ENCODE measurements around the gene SLC16A2.

The SLC16A2 gene

GRCh38 chrX:74426615-74427014 lies 5.3 kb downstream of the SLC16A2 start:
- no peak overlapping the region for H3K4me3 ChIP-seq (ENCODE audit: insufficient read depth, low read length, poor library complexity, severe bottlenecking)
- no peak overlapping the region for H3K9ac ChIP-seq (ENCODE audit: low read length)
- no peaks in the 10 kb centered on the region for H4K20me1 ChIP-seq (ENCODE audit: low read depth, low read length)
- H3K27me3 ChIP-seq (ENCODE audit: low read length) = no peaks in the 10 kb centered on the region
- H3F3A ChIP-seq (ENCODE audit: insufficient read depth) = no peaks in the 10 kb centered on the region
- no peaks in the 10 kb centered on the region for H3K36me3 ChIP-seq (ENCODE audit: low read length)
- no peaks in the 10 kb centered on the region for H3K79me2 ChIP-seq (ENCODE audit: insufficient read depth, low read length)
- TF ChIP-seq EZH2phosphoT487 (conservative IDR thresholded peaks at IDR 0.05; ENCODE audit: low read length) (no peak), CTCF (IDR thresholded peaks at IDR 0.05; ENCODE audit: insufficient read depth, low read length, poor library complexity, severe bottlenecking) (no peak)
- no peaks in the 10 kb centered on the region for H3K9me2 ChIP-seq (replicated peaks; ENCODE audit: insufficient read depth, low read length)
- H2AFZ ChIP-seq (ENCODE audit: low read depth, low read length, severe bottlenecking) = no peak overlapping the region
- H3K27ac ChIP-seq (ENCODE audit: low read depth, low read length) = no peak overlapping the region
- H3K4me2 ChIP-seq (ENCODE audit: low read depth, low read length, poor library complexity, severe bottlenecking) = no peak overlapping the region
- no peaks in the 10 kb centered on the region for H3K9me3 ChIP-seq (ENCODE audit: insufficient read depth, low read length)

GRCh38 chrX:74431797-74432196 lies 10.5 kb downstream of the SLC16A2 start:
- H4K20me1 ChIP-seq (ENCODE audit: low read depth, low read length) = no peaks in the 10 kb centered on the region
- H3F3A ChIP-seq (ENCODE audit: insufficient read depth) = no peaks in the 10 kb centered on the region
- TF ChIP-seq EZH2phosphoT487 (conservative IDR thresholded peaks at IDR 0.05; ENCODE audit: low read length) (no peak), CTCF (IDR thresholded peaks at IDR 0.05; ENCODE audit: insufficient read depth, low read length, poor library complexity, severe bottlenecking) (no peak)
- no peak overlapping the region for H3K4me2 ChIP-seq (ENCODE audit: low read depth, low read length, poor library complexity, severe bottlenecking)
- H3K27me3 ChIP-seq (ENCODE audit: low read length) = no peaks in the 10 kb centered on the region
- H3K4me3 ChIP-seq (ENCODE audit: insufficient read depth, low read length, poor library complexity, severe bottlenecking) = no peak overlapping the region
- H3K79me2 ChIP-seq (ENCODE audit: insufficient read depth, low read length) = no peaks in the 10 kb centered on the region
- H3K36me3 ChIP-seq (ENCODE audit: low read length) = no peaks in the 10 kb centered on the region
- H3K9ac ChIP-seq (ENCODE audit: low read length) = no peak overlapping the region
- no peaks in the 10 kb centered on the region for H3K9me3 ChIP-seq (ENCODE audit: insufficient read depth, low read length)
- no peaks in the 10 kb centered on the region for H3K9me2 ChIP-seq (replicated peaks; ENCODE audit: insufficient read depth, low read length)
- no peak overlapping the region for H2AFZ ChIP-seq (ENCODE audit: low read depth, low read length, severe bottlenecking)
- H3K27ac ChIP-seq (ENCODE audit: low read depth, low read length) = no peak overlapping the region

- Histone ChIP-seq H2AFZ (ENCODE audit: low read depth, low read length, severe bottlenecking) (no peak overlapping the region), H3K9ac (ENCODE audit: low read length) (no peak overlapping the region)
These were observed 13.0 kb downstream of the SLC16A2 start for GRCh38 chrX:74434336-74434735.

More at GRCh38 chrX:74434336-74434735, 13.0 kb downstream of the SLC16A2 start:
- no peak overlapping the region for H3K27ac ChIP-seq (ENCODE audit: low read depth, low read length)
- no peak overlapping the region for H3K4me3 ChIP-seq (ENCODE audit: insufficient read depth, low read length, poor library complexity, severe bottlenecking)
- no peaks in the 10 kb centered on the region for H3K27me3 ChIP-seq (ENCODE audit: low read length)
- H3K79me2 ChIP-seq (ENCODE audit: insufficient read depth, low read length) = no peaks in the 10 kb centered on the region
- TF ChIP-seq CTCF (IDR thresholded peaks at IDR 0.05; ENCODE audit: insufficient read depth, low read length, poor library complexity, severe bottlenecking) (no peak), EZH2phosphoT487 (conservative IDR thresholded peaks at IDR 0.05; ENCODE audit: low read length) (no peak)
- no peaks in the 10 kb centered on the region for H3K9me2 ChIP-seq (replicated peaks; ENCODE audit: insufficient read depth, low read length)
- H3K9me3 ChIP-seq (ENCODE audit: insufficient read depth, low read length) = no peaks in the 10 kb centered on the region
- no peaks in the 10 kb centered on the region for H3K36me3 ChIP-seq (ENCODE audit: low read length)
- H4K20me1 ChIP-seq (ENCODE audit: low read depth, low read length) = no peaks in the 10 kb centered on the region
- H3F3A ChIP-seq (ENCODE audit: insufficient read depth) = no peaks in the 10 kb centered on the region
- no peak overlapping the region for H3K4me2 ChIP-seq (ENCODE audit: low read depth, low read length, poor library complexity, severe bottlenecking)
